HG03442 (cell line): ENCODE data around the gene MRFAP1L1.
"Not testable (repeated sequence)": the region's sequence is repeated elsewhere in the genome, so short reads cannot be mapped to it uniquely, and the experiment has no call there.

Experiments
- ATAC-seq: cut with Tn5 transposase; IDR thresholded peaks from one replicate; pipeline ENCODE4 v1.9.1; 2021; ENCODE audit warnings: mild to moderate bottlenecking, moderate library complexity; ENCODE audit not compliant: unreplicated experiment

Gene MRFAP1L1

DNA sequence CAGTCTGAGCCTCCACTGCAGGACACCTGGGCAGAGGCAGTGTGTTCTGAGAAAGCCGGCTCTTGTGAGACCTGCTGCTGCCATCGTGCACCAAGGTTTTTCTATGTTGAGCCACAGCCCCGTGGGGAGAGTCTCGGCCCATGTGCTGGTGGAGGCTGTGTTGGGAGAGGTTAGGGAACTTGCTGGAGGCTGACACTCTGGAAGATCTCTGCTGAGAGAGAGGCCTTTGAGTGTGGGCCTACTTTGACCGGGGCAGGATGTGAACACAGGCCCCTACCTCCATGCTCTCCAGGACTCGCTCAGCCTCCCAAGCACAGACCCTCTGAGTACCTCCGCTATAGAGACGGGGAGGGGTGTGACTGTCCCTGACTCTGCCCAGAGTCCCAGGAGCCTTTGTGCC, 17.3 kb downstream of the MRFAP1L1 start:
- ATAC-seq, result no peak

DNA sequence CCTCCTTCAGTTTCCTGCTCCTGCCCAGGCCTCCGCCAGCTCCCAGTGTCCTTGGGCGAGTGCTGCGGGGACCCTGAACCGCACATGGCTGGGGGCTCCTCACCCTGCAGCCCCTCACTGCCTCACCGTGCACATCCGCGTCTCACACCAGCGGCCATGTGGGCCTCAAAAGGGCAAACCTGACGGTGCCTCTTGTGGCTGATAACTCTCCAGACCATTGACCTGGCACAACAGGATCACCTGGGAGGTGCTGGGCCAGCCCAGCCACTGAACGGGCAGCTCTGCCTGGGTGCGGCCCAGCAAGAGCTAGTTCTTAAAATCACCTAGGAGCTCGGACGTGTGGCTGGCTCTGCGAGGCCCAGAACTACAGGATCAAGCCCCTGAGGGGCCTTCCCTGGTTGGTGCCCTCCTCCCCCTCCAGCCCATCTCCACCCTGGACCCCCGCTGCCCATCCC, 20.1 kb downstream of the MRFAP1L1 start:
- ATAC-seq, result no peak

DNA sequence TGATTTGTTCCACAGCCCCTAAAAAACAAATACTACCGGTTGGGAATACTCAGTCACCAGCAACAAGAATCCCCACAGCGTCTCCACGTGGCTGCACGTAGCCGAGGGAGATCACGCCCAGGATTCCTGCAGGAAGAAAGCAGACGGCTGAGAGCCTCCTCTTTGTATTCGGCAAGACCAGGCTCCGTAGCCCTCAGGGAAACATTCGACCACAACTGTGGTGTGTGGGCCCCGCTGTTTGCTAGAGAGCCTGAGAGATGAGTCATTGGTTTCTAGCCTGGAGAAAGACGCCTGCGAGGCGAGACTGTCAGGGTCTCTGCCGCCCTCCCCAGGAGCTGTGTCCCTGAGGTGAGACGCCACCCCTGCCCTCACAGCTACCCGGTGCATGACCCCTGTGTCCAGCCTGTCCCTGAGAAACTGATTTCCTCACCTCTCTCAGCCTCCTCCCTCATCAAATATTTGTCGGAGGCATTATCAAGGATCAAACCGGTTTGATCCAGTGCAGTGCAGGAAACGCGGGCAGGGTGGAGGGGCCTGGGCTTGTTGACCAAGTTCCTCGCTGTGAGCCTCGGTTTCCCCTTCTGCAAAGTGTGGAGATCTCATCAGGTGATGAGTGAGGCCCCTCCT, 20.7 kb downstream of the MRFAP1L1 start:
- ATAC-seq, result peak; percentile 95

DNA sequence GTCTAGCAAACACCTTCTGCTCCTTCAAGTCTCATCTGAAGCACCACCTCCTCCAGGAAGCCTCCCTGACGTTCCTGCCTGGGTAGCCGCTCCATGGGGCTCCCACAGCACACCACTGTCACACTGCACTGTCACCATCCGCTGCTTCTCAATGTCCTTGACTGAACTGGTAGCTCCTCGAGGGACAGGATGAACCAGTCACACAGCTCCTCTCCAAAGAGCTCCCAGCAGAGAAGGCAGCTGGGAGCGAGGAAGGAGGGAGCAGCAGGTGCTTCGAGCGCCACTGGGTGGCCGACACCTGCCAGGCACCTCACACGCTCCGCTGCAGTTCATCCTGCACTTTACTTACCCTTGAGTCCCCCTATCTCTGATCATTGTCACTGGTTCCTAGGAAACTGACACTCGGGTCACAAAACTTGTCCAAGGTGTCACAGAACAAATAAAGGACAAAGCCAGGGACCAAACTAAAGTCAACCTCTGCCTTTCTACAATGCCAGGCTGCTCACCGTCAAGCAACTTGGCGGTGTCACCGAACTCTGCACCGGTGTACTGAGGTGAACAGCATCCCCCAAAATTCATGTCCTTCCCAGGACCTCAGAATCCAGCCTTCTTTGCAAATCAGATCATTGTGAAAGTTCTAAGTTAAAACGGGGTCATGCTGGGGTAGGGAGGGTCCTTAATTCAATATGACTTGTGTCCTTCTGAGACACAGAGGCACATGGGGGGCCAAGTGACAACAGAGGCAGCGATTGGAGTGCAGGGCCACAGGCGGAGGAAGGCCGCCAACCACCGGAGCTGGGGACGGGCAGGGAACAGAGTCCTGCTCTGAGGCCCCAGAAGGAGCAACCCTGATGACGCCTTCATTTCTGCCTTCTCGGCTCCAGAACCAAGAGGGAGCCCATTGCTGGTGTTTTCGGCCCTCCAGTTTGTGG, 21.5 kb downstream of the MRFAP1L1 start:
- no peak for ATAC-seq

DNA sequence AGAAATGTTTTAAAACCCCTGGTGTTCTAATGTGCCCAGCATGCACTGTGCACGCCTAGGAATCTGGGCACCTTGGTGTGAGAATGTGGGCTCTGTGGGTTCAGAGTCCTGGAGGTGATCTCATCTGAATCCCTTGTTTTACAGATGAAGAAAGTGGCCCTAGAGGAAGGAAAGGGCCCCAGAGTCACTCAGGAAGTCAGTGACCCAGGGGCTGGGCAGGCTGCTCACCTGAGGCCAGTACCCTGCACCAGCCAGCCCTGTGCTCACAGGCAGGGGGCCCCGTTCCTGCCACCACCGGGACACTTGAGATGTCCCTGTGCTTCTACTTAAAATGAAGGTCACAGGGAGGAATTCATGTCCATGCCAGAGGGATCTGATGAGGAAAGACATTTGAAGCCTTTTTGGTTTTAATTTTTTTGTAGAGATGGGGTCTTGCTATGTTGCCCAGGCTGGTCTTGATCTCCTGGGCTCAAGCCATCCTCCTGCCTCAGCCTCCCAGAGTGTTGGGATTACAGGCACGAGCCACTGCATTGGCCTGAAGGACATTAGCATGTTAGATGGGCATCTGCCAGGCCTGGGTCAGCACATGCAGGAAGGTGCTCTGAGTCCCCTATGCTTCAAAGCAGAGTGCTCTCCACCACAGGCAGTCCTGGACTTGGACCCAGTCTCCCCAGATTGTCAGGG, 23.4 kb downstream of the MRFAP1L1 start:
- ATAC-seq, result no peak

DNA sequence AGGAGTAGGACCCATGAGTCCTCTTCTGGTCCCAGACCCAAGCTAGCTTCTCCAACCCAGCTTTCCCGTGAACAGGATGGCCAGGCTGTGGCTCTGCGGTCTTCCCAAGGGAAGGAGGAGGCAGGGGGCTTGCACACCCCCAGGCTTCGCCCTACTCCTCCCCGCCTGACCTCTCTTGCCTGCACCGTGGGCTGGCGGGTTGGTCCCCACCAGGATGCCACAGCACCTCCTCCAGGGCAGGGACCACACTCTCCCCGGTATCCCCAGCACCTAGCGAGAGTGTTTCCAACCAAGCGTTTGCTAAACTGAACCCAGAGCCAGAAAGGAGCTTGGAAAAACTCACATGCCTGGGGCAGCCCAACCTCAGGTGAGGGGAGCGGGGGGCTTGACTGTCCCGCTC, 25.0 kb downstream of the MRFAP1L1 start:
- no peak for ATAC-seq

DNA sequence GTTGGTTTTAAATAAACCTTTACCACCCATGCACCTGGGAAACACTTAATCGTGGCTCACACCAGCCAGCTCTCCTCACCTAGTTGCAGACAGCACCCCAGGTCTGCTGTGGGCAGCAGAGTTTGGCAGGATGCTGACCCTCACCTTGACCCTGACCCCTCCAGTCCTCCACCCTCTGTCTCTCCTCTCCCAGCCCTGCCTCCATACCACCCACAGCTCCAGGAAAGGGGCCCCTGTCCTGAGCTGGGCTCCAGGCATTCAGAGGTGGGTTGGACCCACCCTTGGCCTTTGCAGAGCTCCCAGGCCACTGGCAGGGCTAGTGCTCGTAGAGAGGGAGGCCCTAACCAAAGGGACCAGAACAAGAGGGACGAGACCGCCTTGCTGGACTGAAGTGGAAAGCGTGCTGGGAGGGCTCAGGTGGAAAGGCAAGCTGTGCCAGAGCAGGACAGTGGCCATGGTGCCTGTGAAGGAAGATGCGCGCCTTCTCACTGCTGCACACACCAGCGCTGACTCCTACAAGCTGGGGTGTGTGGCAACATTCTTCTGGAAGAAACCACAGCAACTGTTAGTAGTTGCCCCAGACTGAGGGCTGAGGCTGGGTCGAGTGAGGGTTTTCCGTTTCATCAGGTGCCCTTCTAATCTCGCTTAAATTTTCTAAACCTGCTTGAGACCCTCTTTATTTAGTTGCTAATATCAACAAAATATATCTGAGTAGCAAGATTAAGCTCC, 26.6 kb downstream of the MRFAP1L1 start:
- no peak for ATAC-seq

DNA sequence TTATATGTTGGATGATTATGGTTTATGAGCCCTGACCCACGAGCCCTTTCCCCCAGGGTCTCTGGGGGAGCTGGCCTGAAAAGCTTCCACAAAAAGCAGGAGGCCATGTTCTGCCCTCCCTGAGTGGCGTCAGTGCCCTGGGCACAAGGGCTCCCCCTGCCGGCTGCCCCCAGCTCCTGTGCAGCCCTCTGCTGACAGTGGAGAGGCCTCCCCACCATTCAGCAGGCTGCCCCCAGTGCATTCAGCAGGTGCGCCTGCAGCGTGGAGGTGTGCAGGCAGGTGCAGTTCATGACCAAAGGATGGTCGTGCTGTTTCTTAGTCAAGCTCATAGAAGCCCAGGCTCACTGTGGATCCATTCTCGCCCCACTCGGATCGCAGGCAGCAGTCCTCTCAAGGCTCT, 28.5 kb downstream of the MRFAP1L1 start:
- no peak for ATAC-seq

DNA sequence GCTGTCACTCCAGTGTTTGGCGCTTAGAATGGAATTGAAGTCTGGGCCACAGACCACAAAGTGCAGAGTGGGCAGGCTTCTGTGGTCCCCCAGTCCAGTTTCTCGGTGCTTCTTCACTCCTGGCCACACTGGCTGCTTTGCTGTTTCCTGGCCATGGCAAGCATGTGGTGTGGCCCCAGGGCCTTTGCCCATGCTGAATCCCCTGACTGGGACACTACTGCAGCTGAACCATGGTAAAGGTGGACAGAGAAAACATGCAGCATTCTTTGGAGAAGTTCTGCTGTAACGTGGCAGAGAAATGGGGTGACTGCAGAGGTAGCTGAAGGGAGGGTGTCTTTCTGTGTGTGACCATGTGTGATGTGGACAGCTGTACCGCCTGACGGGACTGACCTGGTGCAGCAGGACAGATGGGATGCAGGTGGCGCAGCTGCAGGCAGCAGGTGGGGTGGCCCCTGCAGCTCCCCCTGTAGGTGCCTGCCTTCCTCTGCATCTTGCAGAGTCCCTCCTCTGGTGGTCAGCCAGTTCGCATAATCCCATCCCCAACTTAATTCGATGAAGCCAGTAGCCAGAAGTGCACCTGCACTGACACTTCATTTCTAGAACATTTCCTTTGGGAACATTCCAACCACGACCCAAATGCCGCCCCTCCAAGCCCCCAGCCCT, 29.2 kb downstream of the MRFAP1L1 start:
- no peak for ATAC-seq

DNA sequence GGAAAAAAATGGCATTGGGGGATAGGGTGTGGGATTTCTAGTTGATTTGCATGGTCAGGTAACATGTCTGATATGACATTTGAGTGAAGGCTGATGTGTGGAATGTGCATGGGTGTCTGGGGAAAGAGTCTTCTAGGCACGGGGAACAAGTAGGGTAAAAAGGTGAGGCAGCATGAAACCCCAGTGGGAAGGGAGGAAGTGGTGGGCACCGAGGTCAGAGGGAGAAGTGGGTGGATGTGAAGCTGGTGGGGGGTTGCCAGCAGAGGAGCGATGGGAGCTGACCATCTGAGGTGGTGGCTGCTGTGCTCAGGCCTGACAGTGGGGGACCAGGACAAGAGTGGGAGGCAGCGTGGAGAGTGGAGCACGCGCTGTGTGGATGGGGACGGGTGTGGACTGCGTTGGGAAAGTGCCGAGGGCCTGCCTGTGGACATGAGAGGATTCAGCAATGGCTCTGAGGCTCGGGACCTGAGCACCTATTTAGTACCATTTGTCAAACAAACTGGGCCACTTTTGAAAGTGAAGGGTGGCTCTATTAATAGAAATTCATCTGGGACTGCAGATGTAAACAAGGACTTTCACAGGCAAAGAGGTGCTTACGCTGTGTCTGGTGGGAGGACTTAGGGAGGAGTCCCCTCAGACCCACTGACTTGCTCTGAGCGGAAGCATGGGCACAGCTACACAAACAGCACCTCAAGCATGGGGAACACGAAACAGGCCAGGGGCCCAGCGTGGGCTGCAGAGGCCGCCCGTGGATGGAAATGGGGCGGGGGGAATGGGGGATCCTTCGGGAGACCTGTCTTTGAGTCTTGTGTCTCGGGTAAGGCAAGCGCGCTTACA, 32.7 kb downstream of the MRFAP1L1 start:
- no peak for ATAC-seq

DNA sequence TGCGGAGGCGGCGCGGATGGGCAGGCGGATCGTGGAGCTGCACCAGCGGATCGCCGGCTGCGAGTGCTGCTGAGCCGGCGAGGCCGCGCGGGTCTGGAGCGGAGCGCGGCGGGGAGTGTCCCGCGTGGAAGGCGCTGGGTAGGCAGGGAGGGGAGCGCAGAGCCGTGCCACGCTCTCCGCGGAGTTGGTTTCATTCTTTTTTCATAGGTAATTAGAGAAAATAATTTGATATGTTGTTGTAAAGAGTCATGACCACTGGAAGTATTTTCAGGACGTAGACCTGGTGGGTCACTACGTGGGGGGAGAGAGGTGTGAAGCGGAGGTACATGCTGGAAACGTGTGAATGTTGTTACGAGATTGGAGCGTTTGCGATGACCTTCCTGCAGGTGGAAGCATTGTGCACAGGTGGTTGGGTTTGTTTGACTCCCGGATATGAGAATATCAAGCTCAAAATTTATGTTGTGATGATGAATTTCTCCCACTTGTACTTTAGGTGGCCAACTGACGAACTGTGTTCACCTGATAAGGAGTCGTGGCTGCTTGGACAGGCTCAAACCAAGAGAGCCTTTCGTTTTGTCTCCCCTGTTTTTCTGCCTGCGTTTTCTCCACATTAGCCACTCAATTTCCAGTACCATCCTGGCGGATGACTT, 35.0 kb downstream of the MRFAP1L1 start:
- ATAC-seq, result peak; percentile 35

DNA sequence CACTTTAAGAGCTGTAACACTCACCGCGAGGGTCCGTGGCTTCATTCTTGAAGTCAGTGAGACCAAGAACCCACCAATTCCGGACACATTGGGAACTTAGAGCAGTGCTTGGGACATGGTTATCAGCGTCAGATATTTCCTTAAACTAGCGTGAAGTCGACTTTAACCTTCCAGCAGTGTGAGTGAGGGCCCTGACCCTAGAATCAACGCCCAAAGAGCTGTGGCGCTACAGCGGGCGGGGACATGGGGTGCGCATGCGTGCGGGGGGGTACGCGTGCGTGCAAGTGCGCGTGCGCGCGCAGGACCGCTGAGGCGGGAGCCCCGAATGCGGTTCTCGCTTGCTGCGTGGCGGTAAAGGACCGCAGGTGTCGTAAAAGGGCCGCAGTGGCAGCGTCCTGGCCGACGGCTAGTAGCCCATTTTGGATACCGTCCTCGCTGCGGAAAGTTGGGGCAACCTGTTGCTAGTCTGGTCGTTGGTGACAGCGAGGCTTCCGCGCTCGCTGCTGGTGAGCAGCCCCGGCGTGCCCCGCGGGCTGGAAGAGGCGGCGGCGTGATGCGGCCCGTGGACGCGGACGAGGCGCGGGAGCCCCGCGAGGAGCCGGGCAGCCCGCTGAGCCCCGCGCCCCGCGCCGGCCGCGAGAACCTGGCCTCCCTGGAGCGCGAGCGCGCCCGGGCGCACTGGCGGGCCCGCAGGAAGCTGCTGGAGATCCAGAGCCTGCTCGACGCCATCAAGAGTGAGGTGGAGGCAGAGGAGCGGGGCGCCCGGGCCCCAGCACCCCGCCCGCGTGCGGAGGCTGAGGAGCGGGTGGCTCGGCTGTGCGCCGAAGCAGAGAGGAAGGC, 35.8 kb downstream of the MRFAP1L1 start:
- peak; percentile 77 for ATAC-seq

DNA sequence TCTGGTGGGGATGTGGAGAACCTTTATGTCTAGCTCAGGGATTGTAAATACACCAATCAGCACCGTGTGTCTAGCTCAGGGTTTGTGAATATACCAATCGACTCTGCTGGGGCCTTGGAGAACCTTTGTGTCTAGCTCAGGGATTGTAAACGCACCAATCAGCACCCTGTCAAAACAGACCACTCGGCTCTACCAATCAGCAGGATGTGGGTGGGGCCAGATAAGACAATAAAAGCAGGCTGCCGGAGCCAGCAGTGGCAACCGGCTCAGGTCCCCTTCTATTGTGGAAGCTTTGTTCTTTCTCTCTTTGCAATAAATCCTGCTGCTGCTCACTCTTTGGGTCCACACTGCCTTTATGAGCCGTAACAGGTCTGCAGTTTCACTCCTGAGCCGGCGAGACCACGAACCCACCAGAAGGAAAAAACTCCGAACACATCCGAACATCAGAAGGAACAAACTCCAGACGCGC, 36.4 kb downstream of the MRFAP1L1 start:
- ATAC-seq, result not testable (repeated sequence)

DNA sequence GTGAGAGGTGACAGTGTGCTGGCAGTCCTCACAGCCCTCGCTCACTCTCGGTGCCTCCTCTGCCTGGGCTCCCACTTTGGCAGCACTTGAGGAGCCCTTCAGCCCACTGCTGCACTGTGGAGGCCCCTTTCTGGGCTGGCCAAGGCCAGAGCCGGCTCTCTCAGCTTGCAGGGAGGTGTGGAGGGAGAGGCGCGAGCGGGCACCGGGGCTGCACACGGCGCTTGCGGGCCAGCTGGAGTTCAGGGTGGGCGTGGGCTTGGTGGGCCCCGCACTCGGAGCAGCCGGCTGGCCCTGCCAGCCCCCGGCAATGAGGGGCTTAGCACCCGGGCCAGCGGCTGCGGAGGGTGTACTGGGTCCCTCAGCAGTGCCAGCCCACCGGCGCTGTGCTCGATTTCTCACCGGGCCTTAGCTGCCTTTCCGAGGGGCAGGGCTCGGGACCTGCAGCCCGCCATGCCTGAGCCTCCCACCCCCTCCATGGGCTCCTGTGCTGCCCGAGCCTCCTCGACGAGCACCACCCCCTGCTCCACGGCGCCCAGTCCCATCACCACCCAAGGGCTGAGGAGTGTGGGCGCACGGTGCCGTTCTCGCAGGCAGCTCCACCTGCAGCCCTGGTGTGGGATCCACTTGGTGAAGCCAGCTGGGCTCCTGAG, 37.0 kb downstream of the MRFAP1L1 start:
- ATAC-seq, result not testable (repeated sequence)

DNA sequence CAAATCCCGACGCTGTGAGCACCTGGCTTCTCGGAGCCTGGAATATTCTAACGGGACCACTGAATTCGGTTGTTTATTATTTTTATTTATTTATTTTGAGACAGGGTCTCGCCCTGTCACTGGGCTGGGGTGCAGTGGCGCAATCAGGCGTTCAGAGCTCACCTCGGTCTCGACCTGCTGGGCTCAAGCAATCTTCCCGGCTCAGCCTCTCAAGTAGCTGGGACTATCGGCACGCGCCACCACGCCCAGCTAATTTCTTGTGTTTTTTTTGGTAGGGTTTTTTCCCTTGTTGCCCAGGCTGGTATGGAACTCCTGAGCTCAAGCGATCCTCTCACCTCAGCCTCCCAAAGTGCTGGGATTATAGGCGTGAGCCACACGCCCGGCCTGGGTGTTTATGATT, 37.5 kb downstream of the MRFAP1L1 start:
- ATAC-seq, result no peak

DNA sequence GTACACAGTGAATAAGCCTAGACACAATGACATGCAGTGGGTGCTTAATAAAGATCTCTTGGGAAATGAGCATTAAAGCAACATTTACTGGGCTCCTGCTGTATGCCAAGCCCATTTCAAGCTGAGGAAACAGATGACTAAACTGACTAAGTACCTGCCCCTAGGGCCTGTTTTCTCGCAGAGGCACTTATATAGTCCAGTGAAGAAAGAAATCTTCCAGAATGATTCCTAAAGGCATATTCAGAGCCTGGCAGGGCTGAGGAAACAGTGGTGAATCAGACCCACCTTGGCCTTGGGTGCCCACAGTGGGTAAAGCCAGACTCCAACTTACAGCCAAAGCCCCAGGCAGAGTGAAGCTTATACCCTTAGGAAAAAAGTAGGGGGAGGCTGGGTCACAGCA, 38.0 kb downstream of the MRFAP1L1 start:
- no peak for ATAC-seq

DNA sequence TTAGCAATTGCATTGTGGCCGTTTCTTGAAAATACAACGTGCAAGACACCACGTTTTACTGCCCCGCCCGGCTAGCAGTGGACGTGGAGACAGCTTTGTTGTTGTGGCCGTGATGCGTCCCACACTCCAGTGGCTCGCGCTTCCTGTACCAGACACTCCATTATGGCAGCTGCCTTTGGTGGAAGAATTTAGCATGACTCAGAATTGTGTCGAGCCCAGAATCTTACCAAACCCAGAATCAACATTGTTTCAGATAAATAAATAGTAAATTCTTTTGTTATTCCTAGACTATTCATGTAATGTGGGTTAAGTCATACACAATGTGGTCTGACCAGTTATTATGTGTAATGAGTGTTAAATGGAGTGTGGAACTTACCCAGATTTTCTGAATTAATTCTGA, 41.3 kb downstream of the MRFAP1L1 start:
- ATAC-seq, result no peak

DNA sequence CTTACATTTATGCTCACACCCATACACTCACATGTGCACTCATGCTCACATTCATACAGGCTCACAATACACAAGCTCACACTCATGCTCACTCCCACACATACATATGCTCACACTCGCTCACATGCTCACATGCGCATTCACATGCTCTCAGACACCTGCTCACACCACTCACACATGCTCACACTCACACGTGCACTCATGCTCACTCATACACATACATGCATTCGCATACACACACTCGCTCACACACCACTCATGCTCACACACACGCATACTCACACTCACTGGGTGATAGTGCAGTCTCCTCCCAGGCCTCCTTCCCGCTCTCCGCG, 44.4 kb downstream of the MRFAP1L1 start:
- no peak for ATAC-seq
